ENCODE results near the gene MICALL1.
"Not testable (repeated sequence)": the region's sequence is repeated elsewhere in the genome, so short reads cannot be mapped to it uniquely, and the experiment has no call there.

Gene MICALL1

GRCh38 chr22:37965940-37966664 lies 60.0 kb downstream of the MICALL1 start:
- no peak for DNase-seq

GRCh38 chr22:37967147-37967546 lies 61.0 kb downstream of the MICALL1 start:
- no peak for DNase-seq

GRCh38 chr22:37967637-37968451 lies 61.7 kb downstream of the MICALL1 start:
- DNase-seq = no peak

GRCh38 chr22:37968452-37969251 lies 62.6 kb downstream of the MICALL1 start:
- no peak for DNase-seq

- DNase-seq = no peak
Measured at GRCh38 chr22:37970864-37971263, 64.8 kb downstream of the MICALL1 start.

GRCh38 chr22:37971475-37972434 lies 65.7 kb downstream of the MICALL1 start:
- no peak for DNase-seq

GRCh38 chr22:37972527-37972926 lies 66.4 kb downstream of the MICALL1 start:
- DNase-seq = no peak

- no peak for DNase-seq
Measured at GRCh38 chr22:37973271-37974170, 67.4 kb downstream of the MICALL1 start.

GRCh38 chr22:37975153-37975552 lies 69.1 kb downstream of the MICALL1 start:
- no peak for DNase-seq

- DNase-seq = not testable (repeated sequence)
Measured at GRCh38 chr22:37976022-37976421, 69.9 kb downstream of the MICALL1 start.

- DNase-seq = no peak
Measured at GRCh38 chr22:37976547-37976946, 70.5 kb downstream of the MICALL1 start.

GRCh38 chr22:37979782-37980181 lies 73.7 kb downstream of the MICALL1 start:
- DNase-seq = no peak

- DNase-seq = no peak
Measured at GRCh38 chr22:37981282-37982011, 75.3 kb downstream of the MICALL1 start.

- DNase-seq = no peak
Measured at GRCh38 chr22:37982151-37982785, 76.2 kb downstream of the MICALL1 start.

GRCh38 chr22:37982938-37983859 lies 77.1 kb downstream of the MICALL1 start:
- no peak for DNase-seq

GRCh38 chr22:37983860-37984791 lies 78.0 kb downstream of the MICALL1 start, which contains the start of gene SOX10:
Gene SOX10 (minus strand): TSS chr22:37984555. CDS start chr22:37983784, 771 bp downstream.
- no peak for DNase-seq

GRCh38 chr22:37985050-37985585 lies 79.0 kb downstream of the MICALL1 start:
- DNase-seq = no peak
